ENCODE data around the gene ANGEL1.

GRCh38 chr14:76834241-76834661 is 21.6 kb upstream of the ANGEL1 start:
- TF ChIP-seq GABPA (IDR thresholded peaks at IDR 0.05 in 1 of 2, conservative IDR thresholded peaks at IDR 0.05 in 1 of 2) (no peak), CTCF (IDR thresholded peaks at IDR 0.05; ENCODE audit: low read depth, low read length, missing input control) (no peak), RAD21 (IDR thresholded peaks at IDR 0.05) (peak in 1 of 2 donors; percentile 41), EGR1 (IDR thresholded peaks at IDR 0.05; ENCODE audit: low read depth in 2 of 2) (no peak), FOXA1 (IDR thresholded peaks at IDR 0.05) (no peak), HNF4G (IDR thresholded peaks at IDR 0.05) (peak; percentile 29), YY1 (IDR thresholded peaks at IDR 0.05) (peak; percentile 38), MAX (IDR thresholded peaks at IDR 0.05) (peak; percentile 84), TAF1 (conservative IDR thresholded peaks at IDR 0.05) (peak; percentile 49)

Measured in liver (tissue), 3 donors.